Measurements from ENCODE around the gene NCEH1.

The NCEH1 gene

DNA sequence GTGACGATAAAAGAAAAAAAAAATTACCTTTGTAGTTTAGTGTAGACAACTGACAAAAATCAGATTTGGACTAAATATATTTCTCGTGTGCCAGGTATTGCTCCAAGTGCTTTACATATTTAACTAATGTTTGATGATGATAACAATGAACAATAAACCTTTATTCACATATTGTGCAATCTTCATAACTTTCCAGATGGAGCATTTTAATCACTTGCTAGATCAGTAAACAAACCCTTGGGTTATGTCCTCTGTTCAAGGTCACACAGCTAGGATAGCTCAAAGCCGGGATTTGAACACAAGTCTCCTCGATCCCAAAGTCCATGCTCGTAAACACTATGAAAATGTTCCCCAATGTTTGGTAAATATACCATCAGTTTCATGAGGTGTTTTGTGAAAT, 14.5 kb downstream of the NCEH1 start:
- Histone ChIP-seq H3K4me3 (ENCODE audit: low read length in 2 of 2) (no peak overlapping the region), H3K27me3 (ENCODE audit: control insufficient read depth in 1 of 2, insufficient read depth in 2 of 2, low read length in 2 of 2) (no peaks in the 10 kb centered on the region), H3K36me3 (ENCODE audit: control insufficient read depth in 2 of 2, insufficient read depth in 2 of 2, low read length in 2 of 2) (no peaks in the 10 kb centered on the region), H3K9ac (ENCODE audit: low read length in 2 of 2) (no peak overlapping the region), H3K9me3 (ENCODE audit: control insufficient read depth in 2 of 2, low read length in 2 of 2) (no peaks in the 10 kb centered on the region), H3K4me1 (ENCODE audit: control insufficient read depth, insufficient read depth, low read length) (peaks cover 2% of the 10 kb centered on the region), H3K27ac (ENCODE audit: low read length) (no peak overlapping the region)

DNA sequence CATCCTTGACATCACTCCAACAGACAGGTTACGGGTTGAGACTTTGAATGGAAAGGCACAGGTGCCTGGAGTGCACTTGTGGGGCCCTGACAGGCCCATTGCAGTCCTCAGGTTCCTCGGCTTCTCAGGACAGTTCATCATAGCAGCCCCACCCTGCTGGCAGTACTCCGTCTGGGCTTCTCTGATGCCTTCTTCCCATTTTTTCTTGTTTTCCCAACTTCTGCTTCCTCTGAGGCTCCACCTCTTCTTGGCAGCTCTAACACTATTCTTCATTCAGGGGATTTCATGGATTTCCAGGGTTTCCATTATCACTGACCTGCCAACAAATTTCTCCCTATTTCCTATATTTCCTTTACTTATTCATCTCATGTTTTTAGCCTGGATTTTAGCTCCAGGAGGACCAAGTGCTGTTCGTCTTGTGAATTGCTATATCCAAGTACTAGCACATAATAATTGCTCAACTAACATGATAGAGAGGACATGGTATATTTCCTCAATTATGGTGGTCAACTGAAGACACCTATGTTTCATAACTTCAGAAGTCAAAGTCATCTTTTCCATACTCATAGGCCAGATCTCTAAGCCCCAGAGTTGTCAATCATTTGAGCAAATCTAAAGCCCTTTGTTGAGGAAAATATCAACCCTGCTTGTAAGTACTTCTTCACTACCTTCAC, 16.2 kb downstream of the NCEH1 start:
- H3K9me3 ChIP-seq (ENCODE audit: control insufficient read depth in 2 of 2, low read length in 2 of 2) = no peaks in the 10 kb centered on the region
- peaks cover 7% of the 10 kb centered on the region for H3K4me1 ChIP-seq (ENCODE audit: control insufficient read depth, insufficient read depth, low read length)
- no peak overlapping the region for H3K9ac ChIP-seq (ENCODE audit: low read length in 2 of 2)
- H3K4me3 ChIP-seq (ENCODE audit: low read length in 2 of 2) = no peak overlapping the region
- H3K36me3 ChIP-seq (ENCODE audit: control insufficient read depth in 2 of 2, insufficient read depth in 2 of 2, low read length in 2 of 2) = no peaks in the 10 kb centered on the region
- H3K27ac ChIP-seq (ENCODE audit: low read length) = no peak overlapping the region
- no peaks in the 10 kb centered on the region for H3K27me3 ChIP-seq (ENCODE audit: control insufficient read depth in 1 of 2, insufficient read depth in 2 of 2, low read length in 2 of 2)

DNA sequence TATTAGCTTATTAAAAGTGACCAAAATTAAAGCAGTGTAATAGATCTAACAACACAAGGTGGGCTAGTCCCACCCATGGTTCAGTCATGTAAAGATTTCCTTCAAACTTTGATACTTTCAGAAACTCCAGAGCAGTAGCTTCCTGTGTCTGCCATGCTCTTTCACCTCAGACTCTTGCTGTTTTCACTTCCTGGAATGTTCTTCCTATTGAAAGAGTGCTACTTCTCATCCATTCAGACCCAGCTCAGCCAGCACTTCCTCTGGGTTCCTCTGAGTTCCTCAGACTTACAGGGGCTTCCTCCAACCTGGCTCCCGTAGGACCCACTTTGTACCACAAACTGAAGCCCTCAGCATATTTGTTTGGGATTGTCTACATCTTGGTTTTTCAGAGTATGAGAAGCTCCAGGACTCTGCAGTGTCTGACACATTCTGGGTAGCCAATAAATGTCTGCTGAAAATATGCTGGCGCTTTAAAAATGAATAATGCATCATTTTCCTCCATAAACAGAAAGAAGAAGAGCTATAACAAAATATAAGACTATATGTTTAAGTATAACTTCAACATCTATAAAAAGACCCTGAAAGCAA, 18.0 kb downstream of the NCEH1 start:
- Histone ChIP-seq H3K9ac (ENCODE audit: low read length in 2 of 2) (no peak overlapping the region), H3K27me3 (ENCODE audit: control insufficient read depth in 1 of 2, insufficient read depth in 2 of 2, low read length in 2 of 2) (no peaks in the 10 kb centered on the region), H3K9me3 (ENCODE audit: control insufficient read depth in 2 of 2, low read length in 2 of 2) (no peaks in the 10 kb centered on the region), H3K4me1 (ENCODE audit: control insufficient read depth, insufficient read depth, low read length) (peaks cover 7% of the 10 kb centered on the region), H3K36me3 (ENCODE audit: control insufficient read depth in 2 of 2, insufficient read depth in 2 of 2, low read length in 2 of 2) (no peaks in the 10 kb centered on the region), H3K27ac (ENCODE audit: low read length) (no peak overlapping the region), H3K4me3 (ENCODE audit: low read length in 2 of 2) (no peak overlapping the region)

DNA sequence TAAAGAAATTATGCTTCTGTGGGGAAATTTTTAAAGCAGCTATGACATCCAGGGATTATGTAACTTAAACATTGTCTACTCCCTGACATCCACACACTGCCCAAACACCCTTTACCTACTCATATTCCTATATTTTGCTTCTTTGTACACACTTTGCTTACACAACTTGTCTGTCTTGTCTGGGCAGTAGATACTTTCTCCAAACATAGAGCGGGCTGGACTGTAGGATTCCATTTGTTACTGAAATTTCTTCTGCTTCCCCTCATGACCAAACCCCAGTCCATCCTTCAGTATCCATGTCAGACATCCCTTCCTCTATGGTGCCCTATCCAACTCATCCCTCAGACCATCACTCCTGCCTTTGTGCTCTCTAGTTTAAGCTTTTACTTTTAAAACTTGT, 19.9 kb downstream of the NCEH1 start:
- Histone ChIP-seq H3K4me3 (ENCODE audit: low read length in 2 of 2) (peak overlapping the region in 1 of 2 donors; percentile 16), H3K9ac (ENCODE audit: low read length in 2 of 2) (no peak overlapping the region), H3K9me3 (ENCODE audit: control insufficient read depth in 2 of 2, low read length in 2 of 2) (no peaks in the 10 kb centered on the region), H3K27ac (ENCODE audit: low read length) (peak overlapping the region; percentile 13), H3K4me1 (ENCODE audit: control insufficient read depth, insufficient read depth, low read length) (peaks cover 12% of the 10 kb centered on the region), H3K36me3 (ENCODE audit: control insufficient read depth in 2 of 2, insufficient read depth in 2 of 2, low read length in 2 of 2) (no peaks in the 10 kb centered on the region), H3K27me3 (ENCODE audit: control insufficient read depth in 1 of 2, insufficient read depth in 2 of 2, low read length in 2 of 2) (no peaks in the 10 kb centered on the region)

DNA sequence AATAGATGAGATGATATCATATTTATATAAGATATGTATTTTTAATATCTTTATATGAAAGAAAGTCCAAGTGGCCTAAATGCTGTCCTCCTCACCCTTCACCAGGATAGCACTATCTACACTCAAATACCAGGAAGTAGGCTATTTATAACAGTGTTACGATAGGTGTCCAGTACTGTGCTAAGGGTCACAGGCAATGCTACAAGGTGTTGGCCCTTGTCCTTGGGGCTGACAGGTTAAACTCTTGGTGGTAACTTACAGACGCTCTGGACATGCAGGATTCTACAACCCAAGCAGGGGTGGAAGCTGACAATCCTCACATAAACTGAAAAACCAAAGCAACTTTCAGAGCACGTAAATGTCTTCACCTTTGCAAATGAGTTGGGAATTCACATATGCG, 22.3 kb downstream of the NCEH1 start:
- Histone ChIP-seq H3K27ac (ENCODE audit: low read length) (no peak overlapping the region), H3K27me3 (ENCODE audit: control insufficient read depth in 1 of 2, insufficient read depth in 2 of 2, low read length in 2 of 2) (no peaks in the 10 kb centered on the region), H3K9me3 (ENCODE audit: control insufficient read depth in 2 of 2, low read length in 2 of 2) (no peaks in the 10 kb centered on the region), H3K4me3 (ENCODE audit: low read length in 2 of 2) (no peak overlapping the region), H3K36me3 (ENCODE audit: control insufficient read depth in 2 of 2, insufficient read depth in 2 of 2, low read length in 2 of 2) (no peaks in the 10 kb centered on the region), H3K9ac (ENCODE audit: low read length in 2 of 2) (no peak overlapping the region), H3K4me1 (ENCODE audit: control insufficient read depth, insufficient read depth, low read length) (peaks cover 12% of the 10 kb centered on the region)

DNA sequence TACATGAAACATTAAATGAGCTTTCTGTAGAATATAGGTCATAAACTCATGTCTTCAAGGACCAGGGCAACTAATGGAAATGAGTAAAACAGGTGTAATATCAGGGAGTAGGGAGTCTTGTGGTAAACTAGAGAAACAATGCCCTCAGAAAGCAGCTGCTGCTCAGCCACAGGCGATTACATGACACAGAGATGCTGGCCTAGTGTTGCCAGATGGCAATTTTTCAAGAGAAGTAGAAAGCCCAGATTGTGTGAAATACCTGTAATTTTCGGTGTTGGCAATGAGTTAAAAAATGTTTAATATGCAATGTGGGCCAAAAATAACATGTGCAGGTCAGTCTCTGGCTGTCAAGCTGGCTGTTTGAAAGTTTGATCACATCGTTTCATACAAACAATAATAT, 23.4 kb downstream of the NCEH1 start:
- Histone ChIP-seq H3K27me3 (ENCODE audit: control insufficient read depth in 1 of 2, insufficient read depth in 2 of 2, low read length in 2 of 2) (no peaks in the 10 kb centered on the region), H3K4me3 (ENCODE audit: low read length in 2 of 2) (no peak overlapping the region), H3K27ac (ENCODE audit: low read length) (no peak overlapping the region), H3K9ac (ENCODE audit: low read length in 2 of 2) (no peak overlapping the region), H3K4me1 (ENCODE audit: control insufficient read depth, insufficient read depth, low read length) (peaks cover 12% of the 10 kb centered on the region), H3K9me3 (ENCODE audit: control insufficient read depth in 2 of 2, low read length in 2 of 2) (no peaks in the 10 kb centered on the region), H3K36me3 (ENCODE audit: control insufficient read depth in 2 of 2, insufficient read depth in 2 of 2, low read length in 2 of 2) (no peaks in the 10 kb centered on the region)

DNA sequence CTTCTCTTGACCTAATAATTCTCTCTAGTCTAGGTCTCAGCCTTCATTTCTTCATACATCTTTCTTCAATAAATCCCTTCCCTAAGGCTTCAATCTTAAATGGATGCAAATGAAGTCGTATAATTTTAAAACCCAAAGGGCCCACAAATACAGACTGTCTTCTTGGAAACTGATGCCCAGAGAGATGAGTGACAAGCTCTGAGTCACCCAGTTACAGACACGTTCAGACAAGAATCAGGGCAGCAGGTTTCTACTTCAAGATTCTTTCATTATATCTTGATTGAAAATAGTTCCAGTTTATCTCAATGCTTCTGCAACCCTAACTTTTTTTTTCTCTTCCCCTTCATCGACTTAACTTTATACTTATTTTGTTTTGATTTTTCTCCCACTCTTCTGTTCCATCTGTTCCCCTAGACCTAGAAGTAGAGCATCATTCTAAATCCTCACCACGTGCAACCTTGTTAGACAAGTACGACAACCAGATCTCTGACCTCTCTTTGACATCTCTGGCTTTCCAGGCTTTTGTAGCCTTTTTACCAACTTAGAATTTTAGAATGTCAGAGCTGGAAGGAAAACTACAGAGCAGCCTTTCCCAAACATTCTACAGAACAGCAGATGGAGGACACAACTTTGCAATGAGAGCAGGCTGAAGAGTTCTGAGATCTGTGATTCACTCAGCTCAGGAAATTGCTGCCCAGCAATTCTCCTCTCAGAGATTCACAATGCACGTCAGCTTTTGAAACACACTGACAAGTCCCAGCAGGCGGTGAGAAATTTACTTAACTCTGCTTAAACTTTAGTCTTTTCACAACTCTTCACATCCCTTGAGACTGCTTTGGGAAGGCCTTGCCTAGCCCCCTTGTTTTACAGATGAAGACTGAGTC, 25.3 kb downstream of the NCEH1 start:
- Histone ChIP-seq H3K27ac (ENCODE audit: low read length) (no peak overlapping the region), H3K9ac (ENCODE audit: low read length in 2 of 2) (no peak overlapping the region), H3K27me3 (ENCODE audit: control insufficient read depth in 1 of 2, insufficient read depth in 2 of 2, low read length in 2 of 2) (no peaks in the 10 kb centered on the region), H3K36me3 (ENCODE audit: control insufficient read depth in 2 of 2, insufficient read depth in 2 of 2, low read length in 2 of 2) (no peaks in the 10 kb centered on the region), H3K4me3 (ENCODE audit: low read length in 2 of 2) (no peak overlapping the region), H3K9me3 (ENCODE audit: control insufficient read depth in 2 of 2, low read length in 2 of 2) (no peaks in the 10 kb centered on the region), H3K4me1 (ENCODE audit: control insufficient read depth, insufficient read depth, low read length) (peaks cover 5% of the 10 kb centered on the region)

DNA sequence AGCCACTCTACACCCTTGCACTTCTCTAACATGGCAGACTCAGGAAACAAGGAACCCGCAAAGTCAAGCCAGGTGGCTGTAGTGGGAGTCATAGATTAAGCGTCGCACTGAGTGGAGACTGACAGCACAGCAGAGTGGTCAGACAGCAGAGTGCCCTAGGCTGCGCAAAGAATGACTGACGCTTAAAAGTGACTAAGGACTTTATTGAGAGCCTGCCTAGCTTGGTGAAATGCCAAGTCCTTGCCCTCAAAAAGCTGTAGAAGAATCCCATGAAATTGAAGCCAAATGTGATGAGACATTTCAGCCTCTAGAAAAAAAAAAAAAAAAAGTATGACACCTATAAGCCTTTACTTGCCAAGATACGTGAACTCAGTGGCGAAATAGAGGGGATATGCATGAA, 30.2 kb downstream of the NCEH1 start:
- no peaks in the 10 kb centered on the region for H3K36me3 ChIP-seq (ENCODE audit: control insufficient read depth in 2 of 2, insufficient read depth in 2 of 2, low read length in 2 of 2)
- no peak overlapping the region for H3K27ac ChIP-seq (ENCODE audit: low read length)
- no peak overlapping the region for H3K9ac ChIP-seq (ENCODE audit: low read length in 2 of 2)

DNA sequence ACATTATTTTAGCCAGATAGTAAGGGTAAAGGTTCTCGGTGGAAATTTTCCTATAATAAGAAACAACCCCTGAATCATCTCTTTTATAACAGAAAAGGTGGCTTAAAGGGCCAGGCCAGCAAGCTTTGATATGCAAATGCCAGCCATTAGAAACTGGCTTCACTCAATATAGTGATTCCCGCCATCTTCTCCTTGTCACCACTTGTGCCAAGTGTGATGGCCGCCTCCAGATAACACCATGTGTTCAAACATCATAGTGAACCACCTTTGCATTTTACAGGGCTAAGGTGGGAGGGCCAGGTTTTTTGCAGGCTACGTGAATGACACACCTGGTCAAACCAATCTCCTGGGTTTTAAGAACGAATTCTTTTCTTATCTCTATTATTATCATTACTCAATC, 31.3 kb downstream of the NCEH1 start:
- H3K9ac ChIP-seq (ENCODE audit: low read length in 2 of 2) = no peak overlapping the region
- H3K9me3 ChIP-seq (ENCODE audit: control insufficient read depth in 2 of 2, low read length in 2 of 2) = no peaks in the 10 kb centered on the region
- H3K27ac ChIP-seq (ENCODE audit: low read length) = no peak overlapping the region
- no peak overlapping the region for H3K4me3 ChIP-seq (ENCODE audit: low read length in 2 of 2)
- H3K27me3 ChIP-seq (ENCODE audit: control insufficient read depth in 1 of 2, insufficient read depth in 2 of 2, low read length in 2 of 2) = no peaks in the 10 kb centered on the region
- peaks cover 10% of the 10 kb centered on the region for H3K4me1 ChIP-seq (ENCODE audit: control insufficient read depth, insufficient read depth, low read length)
- no peaks in the 10 kb centered on the region for H3K36me3 ChIP-seq (ENCODE audit: control insufficient read depth in 2 of 2, insufficient read depth in 2 of 2, low read length in 2 of 2)

More for the DNA sequence above, 30.2 kb downstream of the NCEH1 start:
- H3K27me3 ChIP-seq (ENCODE audit: control insufficient read depth in 1 of 2, insufficient read depth in 2 of 2, low read length in 2 of 2) = no peaks in the 10 kb centered on the region
- H3K9me3 ChIP-seq (ENCODE audit: control insufficient read depth in 2 of 2, low read length in 2 of 2) = no peaks in the 10 kb centered on the region
- peaks cover 10% of the 10 kb centered on the region for H3K4me1 ChIP-seq (ENCODE audit: control insufficient read depth, insufficient read depth, low read length)
- H3K4me3 ChIP-seq (ENCODE audit: low read length in 2 of 2) = no peak overlapping the region

DNA sequence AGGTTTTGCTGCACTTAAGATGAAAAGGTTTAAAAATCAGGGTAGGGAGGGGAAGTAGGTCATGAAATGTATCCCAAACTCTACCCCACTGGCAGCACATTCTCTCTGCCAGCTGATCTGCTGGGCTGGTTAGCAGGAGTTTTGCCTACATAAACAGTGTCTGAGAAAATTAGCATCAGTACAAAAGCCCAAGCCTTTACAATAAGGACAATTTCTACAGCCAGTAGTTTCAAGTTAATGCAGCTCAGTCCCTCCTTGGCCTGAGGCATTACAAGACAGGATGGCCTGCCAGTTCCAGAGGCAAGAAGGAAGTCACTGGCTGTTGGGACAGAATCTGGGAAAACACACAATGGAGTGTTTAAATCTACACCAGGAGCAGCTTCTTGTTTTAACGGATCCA, 32.8 kb downstream of the NCEH1 start:
- Histone ChIP-seq H3K27me3 (ENCODE audit: control insufficient read depth in 1 of 2, insufficient read depth in 2 of 2, low read length in 2 of 2) (no peaks in the 10 kb centered on the region), H3K9me3 (ENCODE audit: control insufficient read depth in 2 of 2, low read length in 2 of 2) (no peaks in the 10 kb centered on the region), H3K4me3 (ENCODE audit: low read length in 2 of 2) (peak overlapping the region; percentile 50 to 55), H3K27ac (ENCODE audit: low read length) (peak overlapping the region; percentile 53), H3K36me3 (ENCODE audit: control insufficient read depth in 2 of 2, insufficient read depth in 2 of 2, low read length in 2 of 2) (no peaks in the 10 kb centered on the region), H3K4me1 (ENCODE audit: control insufficient read depth, insufficient read depth, low read length) (peaks cover 10% of the 10 kb centered on the region), H3K9ac (ENCODE audit: low read length in 2 of 2) (peak overlapping the region; percentile 35 to 55)

All from stomach smooth muscle (tissue), 2 donors.